K562 (cell line): Measurements from ENCODE around the gene SLC28A1. TPM values are rescaled to one million over a fixed set of nuclear protein-coding genes. Genes with fewer than 3 reads are reported as not detected.

ENCODE experiments used
- ARNT ChIP-seq, 2 experiments: fragments of 450-650 bp; IDR thresholded peaks; 2 replicates each; pipeline ENCODE4 v1.6.1; 2016; ENCODE audit warnings: mild to moderate bottlenecking in 1 of 2
- ATF7 ChIP-seq: fragments of 450-650 bp; IDR thresholded peaks from 2 replicates; pipeline ENCODE4 v1.7.1; 2014; ENCODE audit warnings: mild to moderate bottlenecking, moderate library complexity
- BCOR ChIP-seq: fragments of 450-650 bp; IDR thresholded peaks from 2 replicates; pipeline ENCODE4 v1.6.1; 2016
- CBX1 ChIP-seq: sonication (generic); IDR thresholded peaks from 2 replicates; pipeline ENCODE4 v1.6.1; 2016; ENCODE audit warnings: antibody characterized with exemption, low read depth, mild to moderate bottlenecking
- CREM ChIP-seq: IDR thresholded peaks from 2 replicates; pipeline ENCODE4 v1.6.1; 2014; ENCODE audit warnings: antibody characterized with exemption, low read depth
- CXXC5 ChIP-seq: fragments of 250-450 bp; sonication (Bioruptor Pico); IDR thresholded peaks from 2 replicates; pipeline ENCODE4 v1.8.0; 2022; ENCODE audit warnings: inconsistent platforms, mild to moderate bottlenecking, moderate library complexity
- EHMT2 ChIP-seq: fragments of 450-650 bp; IDR thresholded peaks from 2 replicates; pipeline ENCODE4 v1.6.1; 2018; ENCODE audit warnings: antibody characterized with exemption
- EWSR1 ChIP-seq: fragments of 450-650 bp; IDR thresholded peaks from 2 replicates; pipeline ENCODE4 v1.6.1; 2018; ENCODE audit warnings: borderline replicate concordance, mild to moderate bottlenecking, low read depth, moderate library complexity; ENCODE audit not compliant: partially characterized antibody
- MAFK ChIP-seq: IDR thresholded peaks from 2 replicates; pipeline ENCODE4 v1.6.1; 2011; ENCODE audit warnings: low read length, improper control_type of control experiment
- RFX1 ChIP-seq: fragments of 450-650 bp; IDR thresholded peaks from 2 replicates; pipeline ENCODE4 v1.6.1; 2016; ENCODE audit warnings: mild to moderate bottlenecking, moderate library complexity
- ZEB2 ChIP-seq: fragments of 450-650 bp; IDR thresholded peaks from 2 replicates; pipeline ENCODE4 v1.6.1; 2016
- ZFX ChIP-seq: sonication (generic); formaldehyde crosslinking; IDR thresholded peaks from 2 replicates; pipeline ENCODE4 v1.8.0; 2022; ENCODE audit warnings: mild to moderate bottlenecking, missing genetic modification reagents, moderate library complexity
- ZNF12 ChIP-seq: sonication (generic); formaldehyde crosslinking; IDR thresholded peaks from 2 replicates; pipeline ENCODE4 v1.4.0; 2020; ENCODE audit warnings: mild to moderate bottlenecking, missing genetic modification reagents
- ZNF584 ChIP-seq: fragments of 200-800 bp; sonication (Bioruptor generic); IDR thresholded peaks from 2 replicates; pipeline ENCODE4 v1.6.1; 2016; ENCODE audit warnings: low read depth, mild to moderate bottlenecking, missing genetic modification characterization, missing compliant biosample characterization
- ZNF696 ChIP-seq: fragments of 250-450 bp; sonication (Bioruptor Pico); conservative IDR thresholded peaks from 2 replicates; pipeline ENCODE4 v1.4.0; 2020; ENCODE audit warnings: mild to moderate bottlenecking, moderate library complexity
- ZNF707 ChIP-seq: fragments of 250-450 bp; sonication (Bioruptor Pico); conservative IDR thresholded peaks from 2 replicates; pipeline ENCODE4 v1.8.0; 2022; ENCODE audit warnings: inconsistent platforms, mild to moderate bottlenecking, moderate library complexity
- polyA plus RNA-seq, 8 experiments: library from polyadenylated mRNA; depleted of rRNA in 4 of 8; stranded (reverse) in 5 of 8; unstranded in 3 of 8; fragments of >200 nt; fragmentation: Nextera tagmentation in 2 of 8; fragmentation: Illumina TruSeq in 1 of 8; extraction: Ambion mirVana in 2 of 8; extraction: Trizol in 1 of 8; gene quantifications; 2 replicates each; pipeline versions ENCODE4 v1.2.1 to v1.2.3, GENCODE V29; 2011 to 2014; ENCODE audit warnings: inconsistent platforms in 1 of 8, missing spikeins in 1 of 8
- total RNA-seq, 7 experiments: library from RNA; depleted of rRNA in 6 of 7; stranded (reverse); fragments of >200 nt in 6 of 7; fragmentation: Illumina TruSeq in 2 of 7; extraction: Trizol in 2 of 7; gene quantifications; 2 replicates each; pipeline versions ENCODE4 v1.2.1 to v1.2.3, GENCODE V29; 2011 to 2021; ENCODE audit warnings: low replicate concordance in 1 of 7
- TF ChIP-seq, protein P1 (sequence below): fragments of 250-450 bp; sonication (Bioruptor Pico); IDR thresholded peaks from 2 replicates; pipeline ENCODE4 v1.8.0; 2021; ENCODE audit warnings: moderate library complexity, mild to moderate bottlenecking, inconsistent platforms
- TF ChIP-seq, protein P2 (sequence below): fragments of 250-450 bp; sonication (Bioruptor Pico); IDR thresholded peaks from 2 replicates; pipeline ENCODE4 v1.6.1; 2021; ENCODE audit warnings: mild to moderate bottlenecking
- TF ChIP-seq, protein P3 (sequence below): sonication (generic); formaldehyde crosslinking; IDR thresholded peaks from 2 replicates; pipeline ENCODE4 v1.8.0; 2022; ENCODE audit warnings: mild to moderate bottlenecking, missing genetic modification reagents
- TF ChIP-seq, protein P4 (sequence below), 2 experiments: fragments of 450-650 bp in 1 of 2; IDR thresholded peaks; 2 replicates each; pipeline ENCODE4 v1.6.1; 2011 to 2017; ENCODE audit warnings: low read depth in 2 of 2, antibody characterized with exemption in 1 of 2, borderline replicate concordance in 1 of 2, low read length in 1 of 2, mild to moderate bottlenecking in 1 of 2, mixed read lengths in 1 of 2; ENCODE audit not compliant: control insufficient read depth in 1 of 2
- TF ChIP-seq, protein P5 (sequence below): IDR thresholded peaks from 2 replicates; pipeline ENCODE4 v1.6.1; 2011; ENCODE audit not compliant: insufficient read length; ENCODE audit errors: extremely low read depth

The SLC28A1 gene
- total and polyA plus RNA-seq, 9 of the 15 experiments (the other 6 are each of a cell fraction or from before 2014, with no cell fraction given): 0.04 TPM; not detected in 8

DNA sequence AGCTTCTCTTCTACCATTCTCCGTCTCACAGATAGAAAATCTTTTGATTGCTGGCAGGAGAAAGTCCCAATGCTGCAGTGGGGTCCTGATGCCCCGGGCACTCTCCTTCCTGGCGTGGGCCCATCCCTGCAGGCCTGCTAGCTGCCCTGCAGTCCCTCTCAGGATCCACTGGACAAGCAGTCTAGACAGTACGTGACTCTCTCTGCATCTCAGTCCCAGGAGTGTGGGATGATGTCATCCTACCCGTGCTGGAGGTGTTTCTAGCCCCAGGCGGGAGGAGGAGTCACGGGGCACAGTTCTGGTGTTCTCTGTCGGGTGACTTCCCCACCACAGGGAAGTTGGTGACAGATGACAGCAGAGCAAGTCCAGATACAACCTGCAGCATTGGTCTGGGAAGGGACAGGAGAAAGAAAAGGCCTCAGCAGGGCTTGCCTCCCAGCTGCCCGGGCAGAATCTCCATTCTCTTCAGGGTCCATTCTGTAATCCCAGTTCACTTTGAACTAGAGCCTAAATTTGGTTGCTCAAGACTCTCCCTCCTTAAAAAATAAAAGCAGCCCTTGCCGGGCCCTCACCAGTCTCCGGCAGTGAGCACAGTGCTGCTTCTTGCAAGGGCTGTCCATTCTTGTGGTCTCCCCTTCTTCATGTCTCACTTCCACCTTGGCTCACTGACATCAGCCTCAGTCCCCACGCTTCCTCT lies 30.6 kb downstream of the SLC28A1 start (continued):
- no peak for TF ChIP-seq RFX1
- TF ChIP-seq EWSR1: no peak
- TF ChIP-seq ZNF707 (CRISPR knock-in tag): no peak
- no peak for TF ChIP-seq MAFK
- TF ChIP-seq ATF7: peak; percentile 99
- TF ChIP-seq, protein P1, sequence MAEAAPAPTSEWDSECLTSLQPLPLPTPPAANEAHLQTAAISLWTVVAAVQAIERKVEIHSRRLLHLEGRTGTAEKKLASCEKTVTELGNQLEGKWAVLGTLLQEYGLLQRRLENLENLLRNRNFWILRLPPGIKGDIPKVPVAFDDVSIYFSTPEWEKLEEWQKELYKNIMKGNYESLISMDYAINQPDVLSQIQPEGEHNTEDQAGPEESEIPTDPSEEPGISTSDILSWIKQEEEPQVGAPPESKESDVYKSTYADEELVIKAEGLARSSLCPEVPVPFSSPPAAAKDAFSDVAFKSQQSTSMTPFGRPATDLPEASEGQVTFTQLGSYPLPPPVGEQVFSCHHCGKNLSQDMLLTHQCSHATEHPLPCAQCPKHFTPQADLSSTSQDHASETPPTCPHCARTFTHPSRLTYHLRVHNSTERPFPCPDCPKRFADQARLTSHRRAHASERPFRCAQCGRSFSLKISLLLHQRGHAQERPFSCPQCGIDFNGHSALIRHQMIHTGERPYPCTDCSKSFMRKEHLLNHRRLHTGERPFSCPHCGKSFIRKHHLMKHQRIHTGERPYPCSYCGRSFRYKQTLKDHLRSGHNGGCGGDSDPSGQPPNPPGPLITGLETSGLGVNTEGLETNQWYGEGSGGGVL: no peak
- TF ChIP-seq EHMT2: no peak
- TF ChIP-seq ZFX: peak; percentile 53; the same call in 1 of the 2 replicates
- no peak for TF ChIP-seq ZNF696 (CRISPR knock-in tag)
- TF ChIP-seq, protein P2, sequence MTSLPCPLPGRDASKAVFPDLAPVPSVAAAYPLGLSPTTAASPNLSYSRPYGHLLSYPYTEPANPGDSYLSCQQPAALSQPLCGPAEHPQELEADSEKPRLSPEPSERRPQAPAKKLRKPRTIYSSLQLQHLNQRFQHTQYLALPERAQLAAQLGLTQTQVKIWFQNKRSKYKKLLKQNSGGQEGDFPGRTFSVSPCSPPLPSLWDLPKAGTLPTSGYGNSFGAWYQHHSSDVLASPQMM: no peak
- TF ChIP-seq CBX1: no peak
- 0 out of 2 replicates have a peak, but pooled peaks have one; percentile 30 for TF ChIP-seq CXXC5 (CRISPR knock-in tag)
- TF ChIP-seq, protein P3, sequence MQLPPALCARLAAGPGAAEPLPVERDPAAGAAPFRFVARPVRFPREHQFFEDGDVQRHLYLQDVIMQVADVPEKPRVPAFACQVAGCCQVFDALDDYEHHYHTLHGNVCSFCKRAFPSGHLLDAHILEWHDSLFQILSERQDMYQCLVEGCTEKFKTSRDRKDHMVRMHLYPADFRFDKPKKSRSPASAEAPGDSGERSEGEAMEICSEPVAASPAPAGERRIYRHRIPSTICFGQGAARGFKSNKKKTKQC: no peak
- TF ChIP-seq BCOR: no peak
- no peak for TF ChIP-seq ZNF584 (CRISPR knock-in tag)
- peak; percentile 60 for TF ChIP-seq CREM
- TF ChIP-seq ZEB2: peak; percentile 87
- TF ChIP-seq, protein P4, sequence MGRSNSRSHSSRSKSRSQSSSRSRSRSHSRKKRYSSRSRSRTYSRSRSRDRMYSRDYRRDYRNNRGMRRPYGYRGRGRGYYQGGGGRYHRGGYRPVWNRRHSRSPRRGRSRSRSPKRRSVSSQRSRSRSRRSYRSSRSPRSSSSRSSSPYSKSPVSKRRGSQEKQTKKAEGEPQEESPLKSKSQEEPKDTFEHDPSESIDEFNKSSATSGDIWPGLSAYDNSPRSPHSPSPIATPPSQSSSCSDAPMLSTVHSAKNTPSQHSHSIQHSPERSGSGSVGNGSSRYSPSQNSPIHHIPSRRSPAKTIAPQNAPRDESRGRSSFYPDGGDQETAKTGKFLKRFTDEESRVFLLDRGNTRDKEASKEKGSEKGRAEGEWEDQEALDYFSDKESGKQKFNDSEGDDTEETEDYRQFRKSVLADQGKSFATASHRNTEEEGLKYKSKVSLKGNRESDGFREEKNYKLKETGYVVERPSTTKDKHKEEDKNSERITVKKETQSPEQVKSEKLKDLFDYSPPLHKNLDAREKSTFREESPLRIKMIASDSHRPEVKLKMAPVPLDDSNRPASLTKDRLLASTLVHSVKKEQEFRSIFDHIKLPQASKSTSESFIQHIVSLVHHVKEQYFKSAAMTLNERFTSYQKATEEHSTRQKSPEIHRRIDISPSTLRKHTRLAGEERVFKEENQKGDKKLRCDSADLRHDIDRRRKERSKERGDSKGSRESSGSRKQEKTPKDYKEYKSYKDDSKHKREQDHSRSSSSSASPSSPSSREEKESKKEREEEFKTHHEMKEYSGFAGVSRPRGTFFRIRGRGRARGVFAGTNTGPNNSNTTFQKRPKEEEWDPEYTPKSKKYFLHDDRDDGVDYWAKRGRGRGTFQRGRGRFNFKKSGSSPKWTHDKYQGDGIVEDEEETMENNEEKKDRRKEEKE (IDR thresholded peaks at IDR 0.05; ENCODE audit: borderline replicate concordance in 1 of 2, control insufficient read depth in 1 of 2, low read depth in 2 of 2, low read length in 1 of 2): no peak
- TF ChIP-seq ZNF12 (CRISPR knock-in tag): no peak
- peak in 1 of 2 experiments; percentile 75; a peak in 1 of 4 replicates for TF ChIP-seq ARNT (IDR thresholded peaks at IDR 0.05)
- TF ChIP-seq, protein P5, sequence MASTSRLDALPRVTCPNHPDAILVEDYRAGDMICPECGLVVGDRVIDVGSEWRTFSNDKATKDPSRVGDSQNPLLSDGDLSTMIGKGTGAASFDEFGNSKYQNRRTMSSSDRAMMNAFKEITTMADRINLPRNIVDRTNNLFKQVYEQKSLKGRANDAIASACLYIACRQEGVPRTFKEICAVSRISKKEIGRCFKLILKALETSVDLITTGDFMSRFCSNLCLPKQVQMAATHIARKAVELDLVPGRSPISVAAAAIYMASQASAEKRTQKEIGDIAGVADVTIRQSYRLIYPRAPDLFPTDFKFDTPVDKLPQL: no peak
